IMR-90 (cell line): ENCODE measurements around the gene SPDEF. TPM values are rescaled to one million over a fixed set of nuclear protein-coding genes. Genes with fewer than 3 reads are reported as not detected.

Source experiments
- ATAC-seq: fragments of 200-7000 bp; cut with Tn5 transposase; 2 replicates; pipeline ENCODE4 v1.9.1; 2020; ENCODE audit warnings: low read depth, mild to moderate bottlenecking, moderate library complexity
- BruUV-seq: library from RNA; stranded (reverse); fragments of 400-500 nt; replicated peaks from 2 replicates; lab custom pipeline; 2021; lab: Mats Ljungman, UMichigan
- CTCF ChIA-PET: fragments of 300-600 bp; formaldehyde crosslinking; extraction: SDS; loops from one replicate; lab custom pipeline; 2021; ENCODE audit warnings: antibody characterized with exemption; lab: Yijun Ruan, JAX
- POLR2A ChIA-PET: fragments of 300-600 bp; sonication (Branson Sonifier 250); formaldehyde crosslinking; loops from one replicate; lab custom pipeline; 2022; ENCODE audit warnings: antibody characterized with exemption; ENCODE audit not compliant: unreplicated experiment; lab: Charles Lee
- DNase-seq: peaks from one replicate; pipeline ENCODE4 v3.0.0; 2013
- H2AFZ ChIP-seq: replicated peaks from 2 replicates; pipeline ENCODE3; 2013; ENCODE audit warnings: low read length, mild to moderate bottlenecking; ENCODE audit not compliant: poor library complexity
- H2AK5ac ChIP-seq: 2 replicates; pipeline ENCODE4 v1.6.1; 2013; ENCODE audit warnings: low read depth, low read length, inconsistent platforms
- H2AK9ac ChIP-seq: replicated peaks from 2 replicates; pipeline ENCODE3; 2013; ENCODE audit warnings: mild to moderate bottlenecking, low read depth, low read length, moderate library complexity; ENCODE audit not compliant: poor library complexity
- H2BK120ac ChIP-seq: 2 replicates; pipeline ENCODE4 v1.6.1; 2013; ENCODE audit warnings: low read depth, low read length, inconsistent platforms
- H2BK15ac ChIP-seq: 3 replicates; pipeline ENCODE4 v1.6.1; 2013; ENCODE audit warnings: low read depth, low read length, inconsistent platforms
- H2BK20ac ChIP-seq: 2 replicates; pipeline ENCODE4 v1.6.1; 2013; ENCODE audit warnings: low read depth, mild to moderate bottlenecking, inconsistent platforms, low read length, moderate library complexity
- H2BK5ac ChIP-seq: 2 replicates; pipeline ENCODE4 v1.6.1; 2013; ENCODE audit warnings: mild to moderate bottlenecking, low read depth, low read length, inconsistent platforms; ENCODE audit not compliant: poor library complexity, severe bottlenecking
- H3K14ac ChIP-seq: replicated peaks from 2 replicates; pipeline ENCODE4 v1.6.1; 2013; ENCODE audit warnings: low read depth, low read length, inconsistent platforms
- H3K18ac ChIP-seq: 2 replicates; pipeline ENCODE4 v1.6.1; 2013; ENCODE audit warnings: low read depth, low read length, control low read depth
- H3K23ac ChIP-seq: 2 replicates; pipeline ENCODE4 v1.6.1; 2013; ENCODE audit warnings: low read depth, low read length, inconsistent platforms
- H3K27ac ChIP-seq: 2 replicates; pipeline ENCODE4 v1.5.1; 2013; ENCODE audit warnings: mild to moderate bottlenecking, control low read depth, low read length; ENCODE audit not compliant: insufficient read depth
- H3K27me3 ChIP-seq: 2 replicates; pipeline ENCODE4 v1.6.1; 2013; ENCODE audit warnings: low read length; ENCODE audit not compliant: control insufficient read depth, insufficient read depth
- H3K36me3 ChIP-seq: 2 replicates; pipeline ENCODE4 v1.6.1; 2013; ENCODE audit warnings: low read length, mixed read lengths; ENCODE audit not compliant: control insufficient read depth, insufficient read depth
- H3K4ac ChIP-seq: 2 replicates; pipeline ENCODE4 v1.6.1; 2013; ENCODE audit warnings: low read depth, low read length, inconsistent platforms
- H3K4me1 ChIP-seq: 2 replicates; pipeline ENCODE4 v1.6.1; 2013; ENCODE audit warnings: low read length, mixed read lengths; ENCODE audit not compliant: control insufficient read depth, insufficient read depth
- H3K4me2 ChIP-seq: 2 replicates; pipeline ENCODE4 v1.6.1; 2013; ENCODE audit warnings: low read depth, mild to moderate bottlenecking, control low read depth, low read length, moderate library complexity
- H3K4me3 ChIP-seq: 2 replicates; pipeline ENCODE4 v1.5.1; 2013; ENCODE audit warnings: low read depth, mild to moderate bottlenecking, control low read depth, low read length, moderate library complexity; ENCODE audit not compliant: insufficient read depth
- H3K56ac ChIP-seq: 2 replicates; pipeline ENCODE4 v1.6.1; 2013; ENCODE audit warnings: low read length, inconsistent platforms; ENCODE audit not compliant: insufficient read depth; ENCODE audit errors: extremely low read depth
- H3K79me1 ChIP-seq, 2 experiments: 2 replicates each; pipeline ENCODE4 v1.6.1; 2013; ENCODE audit warnings: low read length in 2 of 2, inconsistent platforms in 1 of 2, low read depth in 1 of 2
- H3K9ac ChIP-seq: 2 replicates; pipeline ENCODE4 v1.6.1; 2013; ENCODE audit warnings: low read depth, low read length, control low read depth
- H3K9me1 ChIP-seq: 2 replicates; pipeline ENCODE4 v1.6.1; 2013; ENCODE audit warnings: low read length, inconsistent platforms; ENCODE audit not compliant: insufficient read depth
- H3K9me3 ChIP-seq: 2 replicates; pipeline ENCODE4 v1.6.1; 2013; ENCODE audit warnings: low read length; ENCODE audit not compliant: control insufficient read depth, insufficient read depth
- H4K20me1 ChIP-seq: 2 replicates; pipeline ENCODE4 v1.6.1; 2013; ENCODE audit warnings: low read length, inconsistent platforms; ENCODE audit not compliant: insufficient read depth
- H4K5ac ChIP-seq: 2 replicates; pipeline ENCODE4 v1.6.1; 2013; ENCODE audit warnings: mild to moderate bottlenecking, low read depth, low read length, control low read depth
- H4K8ac ChIP-seq, 2 experiments: 2 replicates each; pipeline ENCODE4 v1.6.1; 2013; ENCODE audit warnings: low read depth in 2 of 2, low read length in 2 of 2, control low read depth in 1 of 2, inconsistent platforms in 1 of 2
- H4K91ac ChIP-seq: 2 replicates; pipeline ENCODE4 v1.6.1; 2013; ENCODE audit warnings: low read depth, low read length, inconsistent platforms; ENCODE audit not compliant: insufficient read depth
- CEBPB ChIP-seq: IDR thresholded peaks from 2 replicates; pipeline ENCODE4 v1.6.1; 2012; ENCODE audit warnings: low read depth, low read length, improper control_type of control experiment
- MAFK ChIP-seq: IDR thresholded peaks from 2 replicates; pipeline ENCODE4 v1.6.1; 2012; ENCODE audit warnings: low read depth, low read length, improper control_type of control experiment
- MXI1 ChIP-seq: IDR thresholded peaks from 2 replicates; pipeline ENCODE4 v1.6.1; 2012; ENCODE audit warnings: low read depth, mild to moderate bottlenecking, low read length, moderate library complexity, borderline replicate concordance
- WGBS, 2 experiments: methylation state at CpG; one replicate each; pipeline versions ENCODE4 v1.1.5 to v1.1.7; 2013; ENCODE audit warnings: missing lambda C conversion rate in 2 of 2; ENCODE audit not compliant: insufficient read length in 1 of 2; ENCODE audit errors: extremely low coverage in 2 of 2; 5-methylcytosine and 5-hydroxymethylcytosine counted together
- dilution Hi-C: fragments of 300-500 bp; cut with HindIII; formaldehyde crosslinking; loops from one replicate; pipeline ENCODE4 v1.14.3; 2018; ENCODE audit warnings: low sequenced_read_pairs; ENCODE audit not compliant: unreplicated experiment
- in situ Hi-C: fragments of 300-500 bp; cut with MboI; formaldehyde crosslinking; loops from 3 replicates; pipeline ENCODE4 v1.14.3; 2019; ENCODE audit warnings: low sequenced_read_pairs, inconsistent platforms, mixed read lengths
- intact Hi-C: fragments of 100-400 bp; cut with micrococcal nuclease; formaldehyde crosslinking; loops from 2 replicates; pipeline ENCODE4 v1.10.0; 2022
- polyA plus RNA-seq, 3 experiments: library from polyadenylated mRNA; depleted of rRNA; stranded (reverse); fragments of >200 nt; gene quantifications; 2 replicates each; pipeline ENCODE4 v1.2.3, GENCODE V29; 2012; ENCODE audit warnings: low replicate concordance in 1 of 3
- total RNA-seq: library from RNA; depleted of rRNA; stranded (reverse); fragments of >200 nt; gene quantifications from 2 replicates; pipeline ENCODE4 v1.2.3, GENCODE V29; 2012

SPDEF gene
- total and polyA plus RNA-seq, 2 of the 4 experiments (the other 2 are of a cell fraction) = 0.05 TPM; not detected in 1

DNA sequence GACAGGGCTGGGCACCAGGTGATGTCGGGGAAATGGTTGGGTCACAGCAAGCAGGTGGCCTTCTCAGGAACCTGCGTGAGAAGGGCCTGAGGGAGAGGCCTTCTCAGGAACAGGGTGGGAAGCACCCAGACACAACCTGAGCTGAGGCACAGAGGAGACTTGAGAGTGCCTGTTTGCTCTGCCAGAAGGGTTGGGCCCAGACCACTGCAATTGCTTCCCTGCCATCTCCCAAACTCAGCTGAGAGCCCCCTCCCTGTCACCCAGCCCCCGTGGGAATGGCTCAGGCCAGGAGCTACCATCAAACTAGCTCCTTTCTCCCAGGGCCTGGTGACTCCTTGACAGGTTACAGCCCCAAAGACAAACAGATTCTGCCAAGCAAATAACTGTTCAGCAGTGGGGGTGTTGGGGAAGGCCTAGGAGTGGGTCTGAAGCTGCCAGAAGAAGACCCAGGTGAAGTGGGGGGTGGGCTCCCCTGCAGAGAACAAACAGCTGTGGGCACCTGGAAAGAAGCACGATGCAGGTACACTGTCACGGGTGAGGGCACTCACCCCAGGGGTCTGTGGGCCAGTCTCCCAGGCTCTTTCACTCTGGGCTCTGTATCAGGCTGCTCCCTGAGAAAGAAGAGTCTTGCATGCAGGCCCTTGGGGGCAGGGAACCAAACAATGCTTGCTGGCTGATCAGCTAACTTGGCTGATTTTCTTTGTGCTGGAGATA, 30.4 kb upstream of the SPDEF start:
- intact Hi-C loops = no loop called here
- no peak overlapping the region for H3K14ac ChIP-seq
- H3K23ac ChIP-seq = no peak overlapping the region
- H3K36me3 ChIP-seq = peaks cover 14% of the 10 kb centered on the region
- no peak for DNase-seq
- no peak overlapping the region for H2AK9ac ChIP-seq
- H4K20me1 ChIP-seq = peaks cover 45% of the 10 kb centered on the region
- H2BK120ac ChIP-seq = no peak overlapping the region
- dilution Hi-C loops = no loop called here
- H3K27me3 ChIP-seq = no peaks in the 10 kb centered on the region
- no peak overlapping the region for H4K91ac ChIP-seq
- H3K9me1 ChIP-seq = peaks cover 14% of the 10 kb centered on the region
- BruUV-seq = no TSS peak
- H3K27ac ChIP-seq = no peak overlapping the region
- no peak overlapping the region for H4K5ac ChIP-seq
- H3K4me2 ChIP-seq = no peak overlapping the region
- H3K4me1 ChIP-seq = peaks cover 9% of the 10 kb centered on the region; the same call in 1 of the 2 replicates
- TF ChIP-seq MAFK = no peak
- no peak for TF ChIP-seq CEBPB
- TF ChIP-seq MXI1 = no peak
- no peak overlapping the region for H3K9ac ChIP-seq
- ATAC-seq = no peak
- no peak overlapping the region for H2BK20ac ChIP-seq
- peaks cover 11 to 70% of the 10 kb centered on the region in 2 experiments for H3K79me1 ChIP-seq
- no peak overlapping the region for H2AK5ac ChIP-seq
- 100% methylated on average over 2 of the region's 5 CpGs; no CpG with 5 or more reads in 1 of the 2 experiments for WGBS, 2 experiments
- ChIA-PET CTCF (no interaction called here), POLR2A (no interaction called here)
- H3K56ac ChIP-seq = no peak overlapping the region
- no peak overlapping the region for H2AFZ ChIP-seq
- H2BK5ac ChIP-seq = no peak overlapping the region
- H3K4me3 ChIP-seq = no peak overlapping the region
- in situ Hi-C loops = no loop called here
- no peak overlapping the region for H3K4ac ChIP-seq
- H4K8ac ChIP-seq = no peak overlapping the region
- H2BK15ac ChIP-seq = no peak overlapping the region
- H3K9me3 ChIP-seq = no peaks in the 10 kb centered on the region
- no peak overlapping the region for H3K18ac ChIP-seq
